Stimulated activated CD4-positive, alpha-beta T cell treated with anti-CD3 and anti-CD28 coated beads, Interleukin-4, amount 100 ng/mL, for 4 hours (primary cell): ENCODE data around the gene EFHB.
"Not testable (repeated sequence)": the region's sequence is repeated elsewhere in the genome, so short reads cannot be mapped to it uniquely, and the experiment has no call there.

Experiments
- DNase-seq, 2 experiments: peaks; one replicate each; pipeline ENCODE4 v3.0.0-alpha.2; 2020

EFHB gene, protein sequence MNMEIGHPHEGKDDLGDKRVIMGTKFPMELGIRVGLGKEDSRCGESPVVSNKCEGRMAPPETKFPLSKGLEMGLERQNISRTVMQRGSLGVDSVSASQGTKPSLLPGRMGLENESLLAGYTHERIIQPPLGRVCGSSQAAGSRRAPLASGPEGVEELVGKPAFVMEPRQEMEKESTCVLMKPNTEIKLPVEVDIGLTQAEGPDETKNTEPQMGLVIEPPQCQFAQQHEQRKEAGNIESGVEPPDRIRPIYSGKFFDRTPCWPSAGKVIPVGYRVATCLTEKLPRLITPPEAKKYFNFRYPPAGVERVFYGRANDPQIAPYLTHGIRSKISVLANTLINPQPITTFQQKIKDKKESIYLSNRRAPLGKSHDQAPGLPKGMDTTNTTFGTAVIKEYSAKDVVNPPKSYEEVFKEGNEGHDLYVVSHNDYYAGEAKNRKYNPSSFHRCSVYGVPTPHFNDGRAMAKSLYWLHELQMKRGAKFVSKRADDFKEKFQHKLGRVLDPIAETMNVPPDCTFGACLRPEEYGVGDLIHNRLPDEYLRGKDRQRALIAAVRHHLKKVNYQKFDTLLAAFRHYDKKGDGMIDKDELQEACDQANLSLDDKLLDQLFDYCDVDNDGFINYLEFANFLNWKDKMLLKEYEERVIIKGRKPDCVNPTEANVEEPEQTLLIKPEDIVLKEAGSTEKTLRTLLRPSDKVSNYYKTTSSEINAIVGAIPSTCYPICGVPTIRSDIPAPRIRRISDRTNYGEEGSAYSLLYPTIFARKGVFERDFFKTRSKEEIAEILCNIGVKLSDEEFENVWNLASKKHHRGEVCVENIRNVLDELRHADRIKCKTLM

DNA sequence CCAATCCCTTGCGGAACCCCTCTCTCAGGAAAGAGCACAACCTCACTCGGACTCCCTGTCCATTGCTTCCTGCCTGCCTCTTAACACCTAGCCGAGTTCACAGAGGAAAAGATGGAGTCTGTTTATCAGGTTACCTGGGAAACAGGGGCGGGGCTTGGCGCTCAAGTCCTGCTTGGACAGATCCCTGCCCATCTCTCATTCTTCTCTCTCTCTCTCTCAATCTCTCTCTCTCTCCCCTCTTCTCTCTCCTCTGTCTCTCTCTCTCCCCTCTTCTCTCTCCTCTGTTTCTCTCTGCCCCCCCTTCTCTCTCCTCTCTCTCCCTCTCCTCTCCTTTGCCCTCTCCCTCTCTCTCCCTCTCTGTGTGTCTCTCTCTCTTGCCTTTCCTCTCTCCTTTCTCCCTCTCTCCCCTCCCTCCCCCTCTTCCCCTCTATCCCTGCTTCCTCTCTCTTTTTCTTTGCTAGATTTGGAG is at the start of gene EFHB:
EFHB (minus strand) TSS at position 120 of the 469 bp plus-strand sequence. CDS start 199 bp downstream, outside the sequence.
- DNase-seq: no peak

DNA sequence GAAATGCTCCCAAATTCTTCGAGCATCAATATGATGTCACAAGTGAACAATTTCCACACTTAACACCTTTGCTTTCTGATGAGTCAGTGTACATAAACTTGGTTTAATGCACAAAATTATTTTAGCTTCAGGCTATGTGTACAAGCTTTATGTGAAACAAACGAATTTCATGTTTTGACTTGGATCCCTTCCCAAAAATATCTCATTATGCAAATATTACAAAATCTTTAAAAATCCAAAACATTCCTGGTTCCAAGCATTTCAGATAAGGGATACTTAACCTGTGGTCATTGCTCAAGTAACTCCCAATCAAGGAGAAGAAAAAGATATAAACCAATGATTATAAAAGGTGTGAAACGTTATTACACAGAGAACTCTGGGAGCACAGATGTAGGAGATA is 38.0 kb upstream of the EFHB start:
- DNase-seq: no peak

DNA sequence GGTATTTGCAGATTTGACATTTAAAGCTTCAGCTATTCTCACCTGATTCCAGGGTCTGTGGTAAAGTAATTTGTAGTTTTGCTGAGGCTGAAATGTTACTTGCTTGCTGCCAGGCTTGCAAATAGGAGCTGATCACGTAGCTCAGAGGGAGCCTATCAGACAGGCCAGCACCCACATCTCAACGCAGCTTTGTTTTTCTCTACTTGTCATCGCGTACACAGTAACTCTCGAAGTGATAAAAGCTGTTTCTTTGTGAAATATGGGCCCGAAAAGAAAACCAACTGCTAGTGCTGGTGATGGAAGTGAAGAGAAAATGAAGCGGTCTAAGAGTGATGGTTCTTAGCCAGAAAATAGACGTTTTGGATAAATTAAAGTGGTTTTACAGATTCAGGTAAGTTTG is 36.3 kb upstream of the EFHB start:
- DNase-seq: no peak

DNA sequence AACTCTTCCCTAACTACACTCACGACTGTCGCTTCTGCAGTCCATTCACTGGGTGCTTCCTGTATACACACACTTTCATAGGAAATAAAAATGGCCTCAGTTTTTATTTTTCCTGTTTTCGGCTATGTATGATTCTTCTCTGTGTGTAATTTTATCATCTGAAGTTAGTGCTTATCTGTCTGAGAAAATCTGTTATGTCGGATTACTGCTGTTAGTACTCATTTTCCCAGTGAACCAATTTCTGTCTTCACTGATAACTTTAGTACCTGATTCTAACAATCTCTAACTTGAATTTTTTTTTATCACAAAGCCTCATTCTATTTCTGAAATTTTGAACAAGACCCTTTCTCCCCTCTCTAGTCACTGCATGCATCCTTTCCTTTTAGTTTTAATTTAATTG is 33.8 kb upstream of the EFHB start:
- DNase-seq: no peak

DNA sequence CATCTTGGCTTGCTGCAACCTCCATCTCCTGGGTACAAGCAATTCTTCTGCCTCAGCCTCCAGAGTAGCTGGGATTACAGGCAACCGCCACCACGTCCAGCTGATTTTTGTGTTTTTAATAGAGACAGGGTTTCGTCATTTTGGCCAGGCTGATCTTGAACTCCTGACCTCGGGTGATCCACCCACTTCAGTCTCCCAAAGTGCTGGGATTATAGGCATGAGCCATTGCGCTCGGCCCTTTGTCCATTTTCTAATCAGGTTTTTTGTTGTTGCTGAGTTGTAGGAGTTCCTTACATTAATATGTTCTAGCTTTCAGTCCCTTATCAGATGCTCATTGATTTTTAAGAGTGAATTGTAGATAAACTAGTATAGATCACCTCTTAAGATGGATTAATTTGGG is 33.2 kb upstream of the EFHB start:
- no peak for DNase-seq

DNA sequence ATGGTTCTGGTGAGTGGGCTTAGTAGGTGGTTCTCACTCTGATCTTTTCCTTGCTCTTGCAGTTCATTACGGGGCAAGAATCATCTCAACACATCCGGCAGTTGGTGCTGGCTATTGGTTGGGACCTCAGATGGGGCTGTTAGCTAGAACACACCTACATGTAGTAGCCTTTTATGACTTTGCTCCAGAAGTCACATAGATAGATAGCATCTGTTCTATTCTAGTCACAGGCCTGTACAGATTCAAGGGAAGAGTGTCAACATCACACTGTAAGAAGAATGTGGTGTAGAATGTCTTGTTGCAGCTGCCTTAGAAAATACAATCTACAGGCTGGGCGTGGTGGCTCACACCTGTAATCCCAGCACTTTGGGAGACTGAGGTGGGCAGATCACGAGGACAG is 27.9 kb upstream of the EFHB start:
- no peak for DNase-seq

DNA sequence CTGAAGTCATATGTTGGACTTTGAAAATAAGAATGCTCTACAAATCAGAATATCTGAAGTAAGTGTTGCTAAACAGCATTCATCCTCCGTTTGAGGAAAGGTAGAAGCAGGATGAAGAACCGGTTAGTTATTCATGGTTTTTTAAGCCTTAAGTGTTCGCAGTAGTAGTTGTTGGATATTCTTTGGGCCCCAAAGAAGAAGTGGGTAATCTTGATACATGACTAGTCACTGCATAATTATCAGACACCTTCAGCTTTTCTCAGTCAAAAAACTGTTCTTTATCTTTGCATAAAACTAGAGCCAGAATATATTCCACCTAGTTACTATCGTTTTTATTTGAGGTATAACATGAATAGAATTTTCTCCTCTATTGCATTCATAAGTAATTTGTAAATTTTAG is 26.7 kb upstream of the EFHB start:
- no peak for DNase-seq

DNA sequence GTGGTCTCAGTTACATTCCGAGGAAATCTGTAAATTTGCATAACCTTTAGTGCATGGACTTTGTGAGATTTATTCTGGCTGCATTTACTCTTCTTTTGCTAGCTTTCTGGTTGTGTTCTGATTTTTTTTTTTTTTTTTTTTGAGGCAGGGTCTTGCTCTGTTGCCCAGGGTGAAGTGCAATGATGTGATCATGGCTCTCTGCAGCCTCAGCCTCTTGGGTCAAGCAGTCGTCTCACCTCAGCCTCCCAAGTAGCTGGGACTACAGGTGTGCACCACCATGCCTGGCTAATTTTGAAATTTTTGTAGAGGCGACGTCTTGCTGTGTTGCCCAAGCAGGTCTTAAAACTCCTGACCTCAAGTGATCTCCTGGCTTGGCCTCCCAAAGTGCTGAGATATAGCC is 25.5 kb upstream of the EFHB start:
- DNase-seq: no peak

DNA sequence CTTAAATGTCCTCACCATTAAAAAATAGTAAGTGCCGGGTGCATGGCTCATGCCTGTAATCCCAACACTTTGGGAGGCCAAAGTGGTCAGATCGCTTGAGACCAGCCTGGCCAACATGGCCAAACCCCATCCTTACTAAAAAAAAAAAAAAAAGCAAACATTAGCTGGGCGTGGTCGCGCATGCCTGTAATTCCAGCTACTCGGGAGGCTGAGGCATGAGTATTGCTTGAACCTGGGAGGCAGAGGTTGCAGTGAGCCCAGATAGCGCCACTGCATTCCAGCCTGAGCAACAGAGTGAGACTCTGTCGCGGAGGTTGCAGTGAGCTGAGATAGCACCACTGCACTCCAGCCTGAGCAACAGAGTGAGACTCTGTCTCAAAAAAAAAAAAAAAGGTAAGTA is 23.3 kb upstream of the EFHB start:
- not testable (repeated sequence) for DNase-seq

DNA sequence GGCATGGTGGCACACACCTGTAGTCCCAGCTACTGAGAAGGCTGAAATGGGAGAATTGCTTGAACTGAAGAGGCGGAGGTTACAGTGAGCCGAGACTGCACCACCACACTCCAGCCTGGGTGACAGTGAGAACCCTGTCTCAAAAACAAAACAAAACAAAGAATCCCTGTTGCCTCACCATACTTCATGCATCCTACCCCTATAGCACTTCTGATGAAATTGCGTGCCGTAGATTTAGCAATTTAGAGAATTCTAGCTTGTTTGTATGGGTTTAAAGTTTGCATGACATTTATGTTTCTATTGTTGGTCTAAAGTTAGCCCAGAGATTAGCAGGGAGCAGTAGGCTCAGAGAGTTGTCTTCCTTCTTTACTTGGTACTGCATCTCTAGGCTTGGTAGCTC is 20.7 kb upstream of the EFHB start:
- no peak for DNase-seq

DNA sequence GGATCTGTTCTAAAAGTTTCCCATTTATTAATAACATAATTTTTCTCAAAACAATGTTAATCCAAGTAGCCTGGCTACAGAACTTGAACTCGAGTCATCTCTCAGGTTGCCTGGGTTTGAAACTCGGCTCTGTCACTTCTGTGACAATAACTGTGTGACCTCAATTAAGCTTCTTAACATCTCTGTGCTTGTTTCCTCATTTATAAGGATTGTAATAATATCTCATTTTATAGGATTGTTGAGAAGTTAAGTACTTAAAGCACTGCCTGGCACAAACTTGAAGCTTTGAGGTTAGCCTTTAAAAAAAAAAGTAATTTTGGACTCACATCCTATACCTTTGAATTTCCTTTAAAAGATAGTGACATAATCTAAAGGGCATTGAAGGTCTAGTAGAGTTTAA is 16.3 kb upstream of the EFHB start:
- DNase-seq: no peak

DNA sequence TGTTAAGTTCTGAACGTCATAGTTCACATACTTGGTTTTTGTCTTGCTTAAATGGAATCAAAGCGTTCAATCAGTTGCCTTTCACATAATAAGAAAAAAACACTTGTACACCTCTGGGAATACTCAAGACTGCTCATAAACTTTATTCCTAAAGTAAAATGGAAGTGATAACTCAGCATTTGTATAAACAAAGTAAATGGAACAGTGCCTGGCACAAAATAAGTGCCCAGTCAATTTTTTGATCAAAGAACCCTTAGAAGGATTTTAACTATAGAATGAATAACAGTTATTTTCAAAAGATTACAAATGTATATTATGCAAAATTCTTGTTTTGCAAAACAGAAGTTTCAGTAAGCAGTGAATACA is 14.2 kb upstream of the EFHB start:
- DNase-seq: no peak

DNA sequence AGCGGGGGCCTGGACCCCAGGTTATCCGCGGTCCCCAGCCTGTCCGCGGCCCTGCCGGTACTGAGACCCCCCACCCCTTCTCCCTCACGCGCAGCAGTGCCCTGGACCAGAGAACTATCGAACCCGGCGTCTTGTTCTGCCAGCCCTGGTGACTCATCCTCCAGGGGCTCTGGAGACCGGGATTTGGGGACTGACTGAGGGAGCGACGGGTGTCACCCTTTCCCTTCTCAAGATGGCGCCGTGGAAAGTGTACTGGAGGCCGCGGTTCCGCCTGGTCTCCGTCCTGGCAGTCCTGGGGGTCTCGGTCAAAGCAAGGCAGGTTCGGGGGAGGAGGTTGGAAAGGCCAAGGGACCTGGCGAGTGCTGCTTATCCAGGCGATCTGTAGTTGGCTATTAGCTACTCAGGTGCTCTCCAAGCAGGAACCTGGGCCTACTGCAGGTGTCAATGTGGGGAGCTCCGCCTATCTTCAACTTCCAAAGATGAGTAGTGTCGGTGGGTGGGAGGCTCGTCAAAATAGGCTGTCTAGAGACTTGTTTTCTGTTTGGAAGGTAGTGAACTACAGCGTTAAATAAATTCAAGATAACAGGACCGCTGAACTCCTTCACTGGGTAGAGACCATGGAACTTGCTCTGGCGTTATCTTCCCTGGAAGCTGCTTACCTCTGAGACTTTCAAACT is 13.7 kb upstream of the EFHB start:
- DNase-seq: peak; percentile 34 to 60

DNA sequence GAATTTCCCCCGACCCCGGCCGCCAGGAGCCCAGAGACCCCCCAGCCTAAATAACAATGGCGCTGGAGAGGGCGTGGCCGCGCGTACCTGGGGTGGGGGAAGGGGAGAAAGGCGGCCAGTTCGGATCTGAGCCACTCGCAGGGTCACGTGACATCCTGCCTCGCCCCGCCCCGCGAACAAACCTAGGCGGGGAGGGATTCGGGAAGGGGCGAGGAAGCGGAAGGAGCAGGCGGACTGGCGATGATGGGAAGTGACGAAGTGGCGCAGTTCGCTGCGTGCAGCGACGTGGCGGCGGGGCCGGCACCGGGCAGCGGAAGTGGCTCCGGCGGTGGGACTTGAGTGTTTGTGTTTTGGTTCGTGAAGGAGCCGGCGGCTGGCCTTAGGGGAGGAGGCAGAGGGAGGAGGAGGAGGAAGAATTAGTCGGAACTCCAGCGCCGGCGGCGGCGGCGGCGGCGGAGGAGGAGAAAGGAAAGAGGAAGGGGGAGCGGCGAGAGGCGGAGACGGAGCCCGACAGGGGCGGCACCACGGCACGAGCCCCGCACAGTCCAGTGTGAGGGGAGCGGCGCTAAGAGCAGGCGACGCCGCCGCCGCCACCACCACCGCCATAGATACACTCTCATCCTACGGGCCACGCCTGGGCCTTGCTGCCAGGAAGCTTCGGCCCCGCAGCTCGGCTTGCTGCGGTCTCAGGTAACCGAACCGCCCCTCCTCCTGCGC is 13.0 kb upstream of the EFHB start, which contains the start of gene RAB5A:
RAB5A (plus strand) TSS at position 266 of the 717 bp plus-strand sequence. CDS start 3,802 bp downstream, outside the sequence.
- DNase-seq: peak; percentile 94 to 97

DNA sequence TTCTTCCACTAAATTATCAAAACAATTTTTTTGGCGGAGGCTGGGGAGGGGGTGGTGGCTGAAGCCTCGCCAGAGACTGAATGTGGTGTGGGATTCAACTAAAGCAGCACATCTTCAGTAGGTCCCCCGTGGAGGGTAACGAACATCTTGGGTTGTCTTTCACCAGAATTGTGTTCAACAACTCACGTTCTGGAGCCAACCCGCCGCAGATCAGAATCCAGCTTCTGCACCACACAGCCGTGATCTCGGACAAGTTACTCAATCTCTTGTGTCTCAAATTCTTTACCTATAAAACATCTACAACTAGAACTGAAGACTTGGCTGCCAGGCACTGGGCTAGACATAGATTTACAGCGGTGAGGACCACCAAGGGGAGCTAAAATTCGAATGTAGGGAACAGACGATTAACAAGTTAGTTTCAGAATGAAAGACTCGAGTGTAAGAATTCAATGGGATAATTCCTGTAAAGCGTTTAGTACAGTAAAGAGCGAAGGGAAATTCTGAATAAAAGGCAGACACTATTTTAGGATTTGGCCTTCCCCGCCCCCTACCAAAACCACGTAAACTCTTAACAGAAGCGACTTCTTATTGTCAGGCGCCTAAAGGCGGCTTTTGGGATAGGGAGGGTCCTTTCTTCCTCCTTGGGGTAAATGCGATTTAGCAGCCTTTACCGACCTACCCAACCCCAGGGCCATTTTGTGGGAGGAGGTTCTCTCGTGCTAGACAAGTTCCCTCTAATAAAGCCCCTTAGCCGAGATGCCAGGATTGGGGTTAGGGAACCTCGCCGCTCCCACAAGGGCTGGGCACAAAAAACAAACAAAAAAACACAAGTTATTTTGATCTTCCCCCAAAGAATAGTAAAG is 12.2 kb upstream of the EFHB start:
- no peak for DNase-seq

DNA sequence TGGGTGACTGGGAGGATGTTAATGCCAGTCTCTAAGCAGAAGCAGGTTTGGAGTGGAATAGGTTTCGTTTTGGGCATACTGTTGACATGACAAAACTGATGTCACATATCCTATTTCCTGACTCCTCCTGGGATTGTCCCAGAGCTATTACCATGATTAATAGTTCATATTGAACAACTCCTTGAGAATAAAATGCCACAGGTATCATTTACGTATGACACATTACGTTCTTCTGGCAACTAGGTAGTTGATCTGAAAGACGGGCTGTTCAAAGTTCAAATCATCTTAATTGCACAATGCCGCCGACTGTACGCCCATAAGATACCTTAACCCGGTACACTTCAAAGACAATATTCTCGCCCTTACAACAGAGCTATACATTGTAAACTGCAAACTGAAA is 11.5 kb upstream of the EFHB start:
- no peak for DNase-seq

DNA sequence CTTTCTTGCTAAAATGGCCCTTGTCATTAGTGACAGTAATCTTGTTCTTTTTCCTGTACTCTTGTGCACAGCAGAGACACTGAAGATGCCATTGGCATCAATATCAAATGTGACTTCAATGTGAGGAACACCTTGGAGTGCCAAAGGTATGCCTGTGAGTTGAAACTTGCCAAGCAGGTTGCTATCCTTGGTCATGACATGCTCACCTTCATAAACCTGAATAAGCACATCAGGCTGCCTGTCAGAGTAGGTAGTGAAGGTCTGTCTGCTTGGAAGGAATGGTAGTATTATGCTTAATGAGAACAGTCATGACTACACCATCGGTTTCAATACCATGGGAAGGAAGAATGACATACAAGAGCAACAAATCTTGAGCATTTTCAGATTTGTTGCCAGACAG is 6.6 kb upstream of the EFHB start:
- no peak for DNase-seq

DNA sequence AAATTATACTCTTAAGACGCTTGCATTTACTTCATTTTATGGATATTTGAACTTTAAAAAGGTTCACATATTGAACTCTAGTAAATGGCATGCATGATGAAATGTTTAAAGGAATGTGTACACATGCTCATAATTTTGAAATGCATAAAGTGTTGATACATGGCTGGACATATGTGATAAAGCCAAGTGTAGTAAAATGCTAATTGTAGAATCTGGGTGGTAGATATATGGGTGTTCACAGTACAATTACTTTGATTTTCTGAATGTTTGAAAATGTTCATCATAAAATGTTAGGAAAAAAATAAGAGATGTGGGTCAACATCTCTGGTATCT is 4.2 kb upstream of the EFHB start:
- DNase-seq: no peak

DNA sequence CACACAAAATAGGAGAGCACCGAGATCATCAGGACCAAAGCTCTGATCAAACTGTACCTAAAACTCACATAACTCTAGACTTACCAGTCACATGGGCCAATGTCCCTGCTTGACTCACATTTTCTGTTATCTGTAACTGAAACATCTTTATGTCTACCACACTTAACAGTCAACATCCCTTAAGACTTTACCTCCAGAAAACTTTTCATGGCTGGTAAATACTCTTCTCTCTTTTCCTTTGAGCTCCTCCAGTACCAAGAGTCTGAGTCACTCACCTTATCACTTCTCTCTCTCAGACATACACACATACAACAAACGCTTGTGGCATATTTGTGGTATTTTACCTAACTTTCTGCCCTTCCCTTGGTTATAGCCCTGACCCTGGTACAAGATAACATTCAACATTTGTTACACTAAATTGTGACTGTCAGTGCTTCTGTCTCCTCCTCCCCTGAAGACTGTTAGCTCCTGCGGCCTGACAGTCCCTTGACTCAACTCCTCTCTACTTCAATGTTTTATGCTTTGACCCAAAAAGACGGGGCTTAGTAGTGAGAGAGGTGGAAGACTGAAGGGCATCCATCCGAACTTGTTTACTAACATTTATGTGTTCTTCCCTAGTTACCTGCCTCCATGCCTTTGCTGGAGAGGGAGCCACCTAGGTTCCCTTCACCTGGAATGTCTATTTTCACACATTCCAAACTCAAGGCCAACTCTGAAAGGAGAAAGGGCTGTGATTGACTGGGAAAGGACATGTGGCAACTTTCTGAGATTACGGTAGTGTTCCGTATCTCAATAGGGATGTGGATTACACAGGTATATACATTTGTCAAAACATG is 3.7 kb upstream of the EFHB start:
- DNase-seq: no peak

DNA sequence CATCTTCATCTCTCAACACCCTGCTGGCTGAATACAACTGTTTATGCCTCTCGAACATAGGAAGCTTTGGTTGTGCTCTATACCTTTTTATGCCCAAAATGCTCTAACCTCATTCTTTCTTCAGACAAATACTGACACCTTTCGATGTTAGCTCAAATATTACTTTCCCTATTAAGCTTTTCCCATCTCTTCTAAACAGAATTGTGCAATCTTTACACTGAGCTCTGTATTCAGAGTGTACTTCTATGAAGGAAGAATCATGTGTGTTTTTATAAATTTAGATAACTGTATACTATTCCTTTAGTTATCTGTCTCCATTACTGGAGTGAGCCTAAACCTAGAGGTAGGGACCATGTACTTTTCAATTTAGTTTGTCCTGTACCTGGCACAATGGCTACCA is 1.6 kb downstream of the EFHB start:
- no peak for DNase-seq

DNA sequence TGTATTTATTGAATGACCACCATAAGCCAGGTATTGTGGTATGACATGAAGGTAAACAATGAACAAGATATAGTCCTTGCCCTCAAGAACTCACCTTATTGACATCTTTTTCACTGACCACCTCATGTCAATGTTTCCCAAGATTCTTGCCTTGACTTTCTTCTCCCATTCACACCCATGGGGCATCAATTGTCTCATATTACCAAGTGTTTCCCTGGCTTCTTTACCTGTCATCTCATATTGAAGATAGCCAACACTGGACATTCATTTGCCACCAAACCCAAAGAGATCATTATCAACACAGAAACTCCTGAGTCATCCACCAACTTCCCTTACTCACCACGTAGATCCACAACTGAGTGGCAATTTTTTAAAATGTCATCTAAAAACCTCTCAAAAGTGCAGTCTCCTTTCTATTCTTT is 2.2 kb downstream of the EFHB start:
- no peak for DNase-seq
